ENCODE results near the gene KRTAP4-8.
"Not testable (repeated sequence)": the region's sequence is repeated elsewhere in the genome, so short reads cannot be mapped to it uniquely, and the experiment has no call there.

Gene KRTAP4-8

GRCh38 chr17:41107941-41108450 is 10.1 kb upstream of the KRTAP4-8 start:
- DNase-seq: no peak

- DNase-seq: not testable (repeated sequence)
These were observed 7.4 kb upstream of the KRTAP4-8 start, which contains the start of gene KRTAP4-9 for GRCh38 chr17:41105347-41105746. KRTAP4-9 (plus strand) TSS chr17:41105389; CDS start chr17:41105389, 0 bp downstream.

DNA sequence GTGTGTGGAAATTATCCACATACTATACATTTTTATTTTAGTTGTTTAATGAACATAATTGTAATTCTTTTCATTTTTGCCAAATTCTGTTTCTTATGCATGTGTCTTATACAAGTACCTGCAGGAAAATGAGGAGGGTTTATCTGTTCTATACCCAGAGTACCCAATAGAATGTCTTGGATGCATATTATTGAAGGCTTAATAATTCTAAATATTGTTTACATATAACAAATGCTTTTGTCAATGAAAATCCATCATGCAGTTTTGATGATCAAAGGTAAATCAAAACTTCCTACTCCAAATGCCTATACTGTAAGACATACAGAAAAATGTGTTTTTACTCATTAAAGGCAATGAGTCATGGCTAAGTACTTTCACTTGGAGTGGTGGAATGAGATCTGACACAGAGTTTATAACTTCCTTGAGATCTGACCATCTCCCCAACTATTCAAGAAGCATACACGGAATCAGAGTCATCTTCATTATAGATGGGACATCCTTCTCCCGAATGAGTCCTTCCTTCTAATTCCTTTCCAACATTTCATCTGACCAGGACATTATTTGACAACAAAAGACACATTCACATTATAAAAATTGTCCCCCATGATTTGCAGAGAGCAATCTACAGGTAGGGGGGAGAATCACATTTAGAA is 6.6 kb upstream of the KRTAP4-8 start:
- DNase-seq: not testable (repeated sequence)

GRCh38 chr17:41103896-41104295 is 6.0 kb upstream of the KRTAP4-8 start:
- no peak for DNase-seq

DNA sequence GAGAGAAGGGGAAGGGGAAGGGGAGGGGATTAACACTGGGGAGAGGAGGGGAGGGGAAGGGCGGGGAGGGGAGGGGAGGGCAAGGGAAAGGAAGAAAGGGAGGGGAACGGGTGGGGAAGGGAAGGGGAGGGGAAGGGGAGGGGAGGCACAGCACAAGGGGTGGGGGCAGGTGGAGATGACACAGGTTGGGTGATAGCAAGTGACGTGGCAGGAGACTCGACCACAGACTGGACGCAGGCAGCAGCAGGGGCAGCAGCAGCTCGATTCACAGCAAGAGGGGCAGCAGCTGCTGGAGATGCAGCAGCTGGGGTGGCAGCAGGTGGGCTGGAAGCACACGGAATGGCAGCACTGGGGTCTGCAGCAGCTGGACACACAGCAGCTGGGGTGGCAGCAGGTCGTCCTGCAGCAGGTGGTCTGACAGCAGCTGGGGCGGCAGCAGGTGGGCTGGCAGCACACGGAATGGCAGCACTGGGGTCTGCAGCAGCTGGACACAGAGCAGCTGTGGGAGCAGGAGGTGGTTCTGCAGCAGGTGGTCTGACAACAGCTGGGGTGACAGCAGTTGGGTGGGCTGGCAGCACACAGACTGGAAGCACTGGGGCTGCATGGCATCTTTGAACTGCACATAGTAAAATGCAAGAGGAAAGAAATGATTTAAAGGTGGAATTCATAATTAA is 3.8 kb upstream of the KRTAP4-8 start, which contains the start of gene KRTAP4-16:
Gene KRTAP4-16, minus strand, starts transcription at position 624 of the 674 bp plus-strand sequence. Its CDS starts 0 bp downstream, at position 624.
- no peak for DNase-seq

DNA sequence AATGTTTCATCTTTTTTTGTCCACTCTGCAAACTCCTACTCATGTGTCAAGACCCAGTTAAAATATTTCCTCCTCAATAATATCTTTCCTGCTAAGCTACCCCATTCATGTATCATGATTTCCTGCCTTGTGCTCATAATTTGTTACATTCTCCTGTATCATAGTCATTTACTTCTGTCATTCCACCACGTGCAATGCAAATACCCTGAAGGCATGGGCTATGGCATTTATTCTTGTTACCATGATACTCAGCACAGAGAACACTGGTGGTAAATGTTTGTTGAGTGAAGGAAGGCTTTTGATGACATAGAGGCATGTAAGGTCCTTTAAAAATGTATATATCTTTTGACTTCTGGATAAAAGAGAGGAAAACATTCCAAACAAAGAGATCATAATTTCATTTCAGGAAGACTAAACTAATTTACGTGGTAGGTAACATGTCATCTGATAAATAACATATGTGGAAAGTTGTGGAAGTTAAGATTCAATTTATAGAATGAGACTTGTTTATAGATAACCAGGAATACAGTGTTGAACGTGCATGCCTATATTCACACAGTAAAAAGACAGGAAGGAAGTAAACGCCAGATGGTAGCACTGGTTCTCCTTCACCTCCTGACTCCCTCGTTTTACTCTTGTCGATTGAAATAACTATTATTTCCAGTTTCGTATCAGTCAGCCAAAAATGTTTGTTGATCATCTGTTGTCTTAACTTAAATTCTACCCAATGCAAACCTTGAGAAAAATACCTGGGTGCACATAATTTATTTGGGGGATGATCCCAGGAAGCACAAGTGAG is 1.9 kb upstream of the KRTAP4-8 start:
- not testable (repeated sequence) for DNase-seq

DNA sequence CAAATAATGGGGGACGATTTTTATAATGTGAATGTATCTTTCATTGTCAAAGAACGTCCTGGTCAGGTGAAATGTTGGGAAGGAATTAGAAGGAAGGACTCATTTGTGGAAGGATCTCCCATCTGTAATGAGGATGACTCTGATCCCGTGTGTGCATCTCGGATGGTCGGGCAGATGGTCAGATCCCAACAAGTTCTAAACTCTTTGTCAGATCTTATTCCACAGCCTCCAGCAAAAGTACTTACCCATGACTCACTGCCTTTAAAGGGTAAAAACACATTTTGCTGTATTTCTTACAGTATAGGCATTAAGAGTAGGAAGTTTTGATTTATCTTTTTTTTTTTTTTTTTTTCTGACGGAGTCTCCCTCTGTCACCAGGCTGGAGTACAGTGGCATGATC is 539 bp upstream of the KRTAP4-8 start:
- DNase-seq: no peak

GRCh38 chr17:41096055-41096454 is 1.9 kb downstream of the KRTAP4-8 start:
- DNase-seq: no peak

GRCh38 chr17:41088760-41089352 is 9.1 kb downstream of the KRTAP4-8 start:
- not testable (repeated sequence) for DNase-seq

DNA sequence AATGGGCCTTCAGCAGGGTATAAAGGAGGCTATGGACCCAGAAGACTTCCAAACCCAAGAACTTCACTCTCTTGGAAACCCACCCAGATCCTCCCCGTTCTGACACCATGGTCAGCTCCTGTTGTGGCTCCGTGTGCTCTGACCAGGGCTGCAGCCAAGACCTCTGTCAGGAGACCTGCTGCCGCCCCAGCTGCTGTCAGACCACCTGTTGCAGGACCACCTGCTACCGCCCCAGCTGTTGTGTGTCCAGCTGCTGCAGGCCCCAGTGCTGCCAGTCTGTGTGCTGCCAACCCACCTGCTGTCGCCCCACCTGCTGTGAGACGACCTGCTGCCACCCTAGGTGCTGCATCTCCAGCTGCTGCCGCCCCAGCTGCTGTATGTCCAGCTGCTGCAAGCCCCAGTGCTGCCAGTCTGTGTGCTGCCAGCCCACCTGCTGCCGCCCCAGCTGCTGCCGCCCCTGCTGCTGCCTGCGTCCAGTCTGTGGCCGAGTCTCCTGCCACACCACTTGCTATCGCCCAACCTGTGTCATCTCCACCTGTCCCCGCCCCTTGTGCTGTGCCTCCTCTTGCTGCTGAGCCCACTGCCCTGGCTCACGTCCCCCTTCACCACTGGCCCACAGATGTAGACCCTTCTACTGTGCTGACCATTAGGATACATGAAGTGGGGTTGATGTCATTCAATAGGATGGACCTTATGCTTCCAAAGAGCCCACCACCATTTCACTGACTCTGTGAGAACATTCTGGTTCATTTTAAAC is 13.7 kb downstream of the KRTAP4-8 start, which contains the start of gene KRTAP4-7:
Gene KRTAP4-7, plus strand, starts transcription at position 51 of the 757 bp plus-strand sequence. Its CDS starts 57 bp downstream, at position 108.
- DNase-seq: not testable (repeated sequence)

GRCh38 chr17:41083427-41083826 is 14.5 kb downstream of the KRTAP4-8 start:
- not testable (repeated sequence) for DNase-seq

DNA sequence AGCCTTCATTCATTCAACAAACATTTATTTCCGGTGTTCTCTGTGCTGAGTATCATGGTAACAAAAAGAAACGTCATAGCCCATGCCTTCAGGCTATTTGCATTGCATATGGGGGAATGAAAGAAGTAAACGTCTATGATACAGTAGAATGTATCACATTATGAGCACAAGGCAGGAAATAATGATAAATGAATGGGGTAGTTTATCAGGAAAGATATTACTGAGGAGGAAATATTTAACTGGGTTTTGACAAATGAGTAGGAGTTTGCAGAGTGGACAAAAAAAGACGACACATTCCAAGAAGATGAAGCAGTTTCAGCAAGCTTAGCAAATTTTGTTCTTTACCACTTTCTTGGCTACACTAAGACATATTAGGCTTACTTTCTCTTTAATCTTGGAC is 15.3 kb downstream of the KRTAP4-8 start:
- no peak for DNase-seq

GRCh38 chr17:41076788-41077187 is 21.2 kb downstream of the KRTAP4-8 start:
- DNase-seq: no peak

GRCh38 chr17:41073676-41074075 is 24.3 kb downstream of the KRTAP4-8 start:
- DNase-seq: no peak

- no peak for DNase-seq
These were observed 26.2 kb downstream of the KRTAP4-8 start for GRCh38 chr17:41071606-41072360.

DNA sequence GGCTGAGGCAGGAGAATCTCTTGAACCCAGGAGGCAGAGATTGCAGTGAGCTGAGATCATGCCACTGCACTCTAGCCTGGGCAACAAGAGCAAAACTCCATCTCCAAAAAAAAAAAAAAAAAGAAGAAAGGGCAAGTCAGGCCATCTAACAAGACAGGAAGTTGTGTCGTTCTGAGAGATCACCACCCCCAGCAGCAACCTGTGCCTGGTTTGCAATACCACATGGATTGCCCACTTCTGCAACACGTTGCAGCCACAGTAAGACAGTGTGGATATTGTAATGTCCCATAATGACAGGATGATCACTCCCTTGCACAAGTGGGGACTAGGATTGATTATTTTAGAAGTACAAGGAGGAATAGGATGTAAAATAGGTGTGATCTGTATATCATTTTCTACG is 28.9 kb downstream of the KRTAP4-8 start:
- no peak for DNase-seq

- DNase-seq: no peak
These were observed 30.7 kb downstream of the KRTAP4-8 start for GRCh38 chr17:41067281-41067680.

- DNase-seq: no peak
These were observed 31.9 kb downstream of the KRTAP4-8 start, which contains the start of gene KRTAP2-4 for GRCh38 chr17:41065829-41066624. KRTAP2-4 (minus strand) TSS chr17:41065879; CDS start chr17:41065845, 34 bp downstream.

DNA sequence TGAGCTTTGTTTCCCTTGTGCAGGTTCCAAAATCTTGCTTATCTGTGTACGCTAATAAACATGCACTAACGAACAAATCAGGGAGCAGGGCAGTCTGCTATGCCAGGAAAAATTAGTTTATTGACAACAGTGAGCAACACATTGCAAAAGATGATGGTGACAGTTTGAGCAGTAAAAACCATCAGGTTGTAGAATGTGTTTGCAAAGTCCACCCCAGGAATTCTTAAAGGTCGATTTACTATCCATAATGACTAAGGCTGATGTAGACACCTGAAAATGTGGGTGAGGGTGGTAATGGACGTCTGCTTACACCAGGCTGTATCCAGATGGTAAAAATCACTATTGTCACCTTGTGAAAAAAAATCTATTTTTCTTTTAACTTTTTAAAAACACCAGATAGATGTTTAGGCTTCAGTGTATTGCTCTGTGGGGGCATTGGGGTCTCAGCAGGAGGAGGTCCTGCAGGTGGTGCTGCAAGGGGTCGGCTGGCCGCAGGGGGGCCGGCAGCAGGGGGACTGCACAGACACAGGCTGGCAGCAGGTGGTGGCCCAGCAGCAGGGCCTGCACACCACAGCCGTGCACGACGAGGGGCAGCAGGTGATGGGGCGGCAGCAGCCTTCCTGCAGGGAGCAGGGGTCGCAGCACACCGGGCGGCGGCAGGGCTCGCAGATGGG is 32.8 kb downstream of the KRTAP4-8 start:
- DNase-seq: not testable (repeated sequence)

All from NCI-H1092 (cell line).